Stimulated activated CD8-positive, alpha-beta memory T cell treated with anti-CD3 and anti-CD28 coated beads, Interleukin-15, amount 100 ng/mL, for 24 hours (primary cell): ENCODE measurements around the gene ADIPOQ.
"Not testable (repeated sequence)": the region's sequence is repeated elsewhere in the genome, so short reads cannot be mapped to it uniquely, and the experiment has no call there.

Source experiments
- DNase-seq: peaks from one replicate; pipeline ENCODE4 v3.0.0-alpha.2; 2020; ENCODE audit warnings: low read depth

Gene ADIPOQ

GRCh38 chr3:186870421-186871201, 28.1 kb downstream of the ADIPOQ start:
- no peak for DNase-seq

GRCh38 chr3:186871403-186871924, 29.0 kb downstream of the ADIPOQ start:
- no peak for DNase-seq

- not testable (repeated sequence) for DNase-seq
These were observed 31.3 kb downstream of the ADIPOQ start for GRCh38 chr3:186873796-186874195.

GRCh38 chr3:186874216-186874615, 31.7 kb downstream of the ADIPOQ start:
- DNase-seq: not testable (repeated sequence)

- not testable (repeated sequence) for DNase-seq
These were observed 32.3 kb downstream of the ADIPOQ start for GRCh38 chr3:186874841-186875240.

GRCh38 chr3:186875708-186876107, 33.2 kb downstream of the ADIPOQ start:
- no peak for DNase-seq

- no peak for DNase-seq
These were observed 37.3 kb downstream of the ADIPOQ start for GRCh38 chr3:186879781-186880180.

GRCh38 chr3:186880406-186880805, 37.9 kb downstream of the ADIPOQ start:
- DNase-seq: no peak

GRCh38 chr3:186882150-186882524, 39.6 kb downstream of the ADIPOQ start:
- DNase-seq: no peak

GRCh38 chr3:186882881-186883685, 40.6 kb downstream of the ADIPOQ start:
- DNase-seq: no peak

- DNase-seq: no peak
These were observed 41.2 kb downstream of the ADIPOQ start for GRCh38 chr3:186883686-186884058.

- not testable (repeated sequence) for DNase-seq
These were observed 42.4 kb downstream of the ADIPOQ start for GRCh38 chr3:186884868-186885267.

- no peak for DNase-seq
These were observed 43.9 kb downstream of the ADIPOQ start for GRCh38 chr3:186886202-186886981.

- DNase-seq: not testable (repeated sequence)
These were observed 45.0 kb downstream of the ADIPOQ start for GRCh38 chr3:186887507-186887938.

GRCh38 chr3:186888569-186888968, 46.1 kb downstream of the ADIPOQ start:
- no peak for DNase-seq

GRCh38 chr3:186889698-186890097, 47.2 kb downstream of the ADIPOQ start:
- DNase-seq: not testable (repeated sequence)

GRCh38 chr3:186890911-186891310, 48.4 kb downstream of the ADIPOQ start:
- no peak for DNase-seq

GRCh38 chr3:186893071-186893470, 50.6 kb downstream of the ADIPOQ start:
- DNase-seq: not testable (repeated sequence)

GRCh38 chr3:186895406-186895805, 52.9 kb downstream of the ADIPOQ start:
- no peak for DNase-seq

GRCh38 chr3:186896006-186896405, 53.5 kb downstream of the ADIPOQ start:
- DNase-seq: no peak

- DNase-seq: no peak
These were observed 54.4 kb downstream of the ADIPOQ start for GRCh38 chr3:186896875-186897274.

- DNase-seq: no peak
These were observed 58.7 kb downstream of the ADIPOQ start for GRCh38 chr3:186901135-186901734.
